HCT116 (cell line): ENCODE data around the gene TXNDC12. TPM values are rescaled to one million over a fixed set of nuclear protein-coding genes. Genes with fewer than 3 reads are reported as not detected.
"Not testable (repeated sequence)": the region's sequence is repeated elsewhere in the genome, so short reads cannot be mapped to it uniquely, and the experiment has no call there.

Source experiments
- ATAC-seq: fragments of 200-7000 bp; cut with Tn5 transposase; 2 replicates; pipeline ENCODE4 v1.9.1; 2020; ENCODE audit warnings: mild to moderate bottlenecking, moderate library complexity
- BruUV-seq: library from RNA; stranded (reverse); fragments of 400-500 nt; replicated peaks from 2 replicates; lab custom pipeline; 2021; lab: Mats Ljungman, UMichigan
- CTCF ChIA-PET: fragments of 300-600 bp; sonication (Branson Sonifier 250); formaldehyde crosslinking; loops from one replicate; lab custom pipeline; 2021; ENCODE audit warnings: antibody characterized with exemption; lab: Charles Lee
- POLR2A ChIA-PET: fragments of 300-600, 350-600 bp; sonication (Branson Sonifier 250); formaldehyde crosslinking; loops from one replicate; lab custom pipeline; 2021; ENCODE audit warnings: antibody characterized with exemption; lab: Charles Lee
- RAD21 ChIA-PET, 2 experiments: fragments of 300-600 bp; sonication (Branson Sonifier 250); formaldehyde crosslinking; loops; one replicate each; lab custom pipeline; 2023; ENCODE audit warnings: low total read pairs in 2 of 2; ENCODE audit not compliant: uncharacterized antibody in 2 of 2, unreplicated experiment in 2 of 2, low non-redundant PET in 1 of 2; lab: Charles Lee
- DNase-seq: peaks from one replicate; pipeline ENCODE4 v3.0.0-alpha.2; 2010; ENCODE audit warnings: low read depth, low spot score
- H2AFZ ChIP-seq: fragments of 200-600 bp; shearing (Covaris generic), sonication (generic); 2 replicates; pipeline ENCODE4 v1.6.1; 2017; ENCODE audit warnings: low read depth, mixed run types, mixed read lengths, antibody characterized with exemption, low read length; ENCODE audit not compliant: poor library complexity, severe bottlenecking
- H3K27ac ChIP-seq: 2 replicates; pipeline ENCODE4 v1.5.1; 2012; ENCODE audit warnings: low read depth, low read length
- H3K27me3 ChIP-seq: fragments of 200-600 bp; sonication (generic); 2 replicates; pipeline ENCODE4 v1.6.1; 2016; ENCODE audit warnings: mixed run types, low read length, mixed read lengths; ENCODE audit not compliant: insufficient read depth
- H3K36me3 ChIP-seq, 2 experiments: fragments of 200-500 bp in 1 of 2; fragments of 200-600 bp in 1 of 2; sonication (Bioruptor generic) in 1 of 2; sonication (generic) in 1 of 2; 2 replicates each; pipeline versions ENCODE4 v1.5.1 to v1.6.1; 2014 to 2016; ENCODE audit warnings: low read length in 2 of 2, inconsistent platforms in 1 of 2, mixed read lengths in 1 of 2, mixed run types in 1 of 2; ENCODE audit not compliant: insufficient read depth in 2 of 2, control insufficient read depth in 1 of 2
- H3K4me1 ChIP-seq, 2 experiments: fragments of 200-600 bp in 1 of 2; sonication (generic) in 1 of 2; 2 replicates each; pipeline versions ENCODE4 v1.5.1 to v1.6.1; 2012 to 2017; ENCODE audit warnings: low read length in 2 of 2, inconsistent platforms in 1 of 2, mild to moderate bottlenecking in 1 of 2, mixed read lengths in 1 of 2, mixed run types in 1 of 2, moderate library complexity in 1 of 2; ENCODE audit not compliant: insufficient read depth in 2 of 2, control insufficient read depth in 1 of 2
- H3K4me2 ChIP-seq: fragments of 200-600 bp; sonication (generic); 2 replicates; pipeline ENCODE4 v1.6.1; 2017; ENCODE audit warnings: mixed run types, low read length, mixed read lengths
- H3K4me3 ChIP-seq, 2 experiments: fragments of 200-600 bp in 1 of 2; sonication (generic) in 1 of 2; replicated peaks in 1 of 2; 2 replicates each; pipeline ENCODE4 v1.5.1; 2011 to 2016; ENCODE audit warnings: low read length in 2 of 2, control low read depth in 1 of 2, low read depth in 1 of 2, mild to moderate bottlenecking in 1 of 2, mixed read lengths in 1 of 2, mixed run types in 1 of 2
- H3K79me2 ChIP-seq: fragments of 200-600 bp; sonication (generic); 2 replicates; pipeline ENCODE4 v1.6.1; 2017; ENCODE audit warnings: mild to moderate bottlenecking, mixed run types, low read length, moderate library complexity, mixed read lengths; ENCODE audit not compliant: insufficient read depth
- H3K9ac ChIP-seq: fragments of 200-600 bp; sonication (generic); 2 replicates; pipeline ENCODE4 v1.6.1; 2016; ENCODE audit warnings: low read length, mixed read lengths
- H3K9me2 ChIP-seq: fragments of 200-600 bp; sonication (generic), shearing (Covaris generic); 2 replicates; pipeline ENCODE4 v1.6.1; 2017; ENCODE audit warnings: mixed run types, mild to moderate bottlenecking, moderate library complexity; ENCODE audit not compliant: insufficient read depth
- H3K9me3 ChIP-seq, 2 experiments: fragments of 200-500 bp in 1 of 2; fragments of 200-600 bp in 1 of 2; sonication (Bioruptor generic) in 1 of 2; sonication (generic) in 1 of 2; 2 replicates each; pipeline ENCODE4 v1.6.1; 2014 to 2017; ENCODE audit warnings: low read length in 2 of 2, mixed read lengths in 2 of 2, inconsistent platforms in 1 of 2, low read depth in 1 of 2, mild to moderate bottlenecking in 1 of 2, mixed run types in 1 of 2, moderate library complexity in 1 of 2; ENCODE audit not compliant: control insufficient read depth in 1 of 2, insufficient read depth in 1 of 2
- H4K20me1 ChIP-seq: fragments of 200-600 bp; sonication (generic), shearing (Covaris generic); 2 replicates; pipeline ENCODE4 v1.6.1; 2017; ENCODE audit warnings: mixed run types, mild to moderate bottlenecking, moderate library complexity; ENCODE audit not compliant: insufficient read depth
- CBX3 ChIP-seq: IDR thresholded peaks from 2 replicates; pipeline ENCODE4 v1.6.1; 2012; ENCODE audit warnings: low read depth
- EGR1 ChIP-seq: IDR thresholded peaks from 2 replicates; pipeline ENCODE4 v1.6.1; 2012; ENCODE audit warnings: low read depth
- POLR2A ChIP-seq: IDR thresholded peaks from 2 replicates; pipeline ENCODE4 v1.7.0; 2011; ENCODE audit warnings: borderline replicate concordance; ENCODE audit not compliant: insufficient read depth, insufficient read length; ENCODE audit errors: extremely low read depth
- intact Hi-C: fragments of 100-400 bp; cut with micrococcal nuclease; formaldehyde crosslinking; loops from 2 replicates; pipeline ENCODE4 v1.10.0; 2022
- total RNA-seq: library from RNA; stranded (reverse); gene quantifications from one replicate; pipeline ENCODE4 v1.2.1, GENCODE V29; 2021; ENCODE audit not compliant: unreplicated experiment

Gene TXNDC12
- total RNA-seq, 1 experiment from 2014 or later: 82.8 TPM

GRCh38 chr1:52094300-52094699, 39.3 kb upstream of the TXNDC12 start:
- DNase-seq, H3K9ac ChIP-seq, H3K27me3 ChIP-seq, H3K4me1 ChIP-seq, H3K27ac ChIP-seq, CTCF ChIA-PET, H4K20me1 ChIP-seq, ATAC-seq, H3K9me2 ChIP-seq, H3K9me3 ChIP-seq, H3K79me2 ChIP-seq, H3K4me3 ChIP-seq, intact Hi-C loops, H2AFZ ChIP-seq, BruUV-seq, H3K4me2 ChIP-seq, RAD21 ChIA-PET, POLR2A ChIA-PET: not testable (repeated sequence)
- H3K36me3 ChIP-seq: peaks cover 6 to 15% of the 10 kb centered on the region in 2 experiments; a peak in 3 of 4 replicates

- H3K9me3 ChIP-seq, H4K20me1 ChIP-seq, DNase-seq, H3K4me3 ChIP-seq, H3K4me1 ChIP-seq, intact Hi-C loops, H3K4me2 ChIP-seq, H3K9ac ChIP-seq, ATAC-seq, BruUV-seq, RAD21 ChIA-PET, CTCF ChIA-PET, H3K79me2 ChIP-seq, H3K9me2 ChIP-seq, H3K27me3 ChIP-seq, H3K27ac ChIP-seq, POLR2A ChIA-PET, H2AFZ ChIP-seq: not testable (repeated sequence)
- peaks cover 15% of the 10 kb centered on the region in 2 experiments; a peak in 3 of 4 replicates for H3K36me3 ChIP-seq
Observed at GRCh38 chr1:52087892-52088291, 32.9 kb upstream of the TXNDC12 start.

DNA sequence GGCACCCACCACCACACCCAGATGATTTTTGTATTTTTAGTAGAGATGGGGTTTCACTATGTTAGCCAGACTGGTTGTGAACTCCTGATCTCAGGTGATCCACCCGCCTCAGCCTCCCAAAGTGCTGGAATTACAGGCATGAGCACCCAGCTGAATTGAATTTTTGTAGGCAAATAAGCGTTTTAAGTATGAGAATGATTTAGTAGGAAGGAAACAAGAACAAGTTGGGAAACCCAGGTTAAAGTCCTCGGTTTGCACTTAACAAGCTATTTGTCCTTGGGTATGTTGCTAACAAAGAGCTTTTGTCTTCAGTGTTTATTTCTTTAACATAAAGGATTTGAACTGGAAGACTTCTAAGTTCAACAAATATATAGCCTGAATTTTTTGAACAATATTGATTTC, 25.0 kb upstream of the TXNDC12 start:
- TF ChIP-seq CBX3 (no peak), POLR2A (no peak), EGR1 (no peak)
- no peaks in the 10 kb centered on the region for H3K9me3 ChIP-seq
- no peak overlapping the region for H3K4me2 ChIP-seq
- ATAC-seq (no peak), DNase-seq (no peak)
- H4K20me1 ChIP-seq: 0 out of 2 replicates have a peak, but pooled peaks cover 2% of the 10 kb centered on the region
- BruUV-seq: no TSS peak
- ChIA-PET POLR2A (interaction anchor here (0.7 kb wide), 1 partner anchor 19 kb away, joined by 3 read pairs; no protein-coding TSS in a partner anchor), CTCF (no interaction called here), RAD21 (interaction anchor here in 1 of 2 experiments (0.6 to 0.9 kb wide), 2 partner anchors 289 to 473 kb away, joined by 3 to 5 read pairs; partner anchors contain the start of gene TUT4)
- intact Hi-C loops: no loop called here
- no peak overlapping the region for H2AFZ ChIP-seq
- H3K27ac ChIP-seq: no peak overlapping the region
- no peak overlapping the region for H3K4me3 ChIP-seq
- H3K9me2 ChIP-seq: no peaks in the 10 kb centered on the region
- H3K36me3 ChIP-seq: peaks cover 6 to 16% of the 10 kb centered on the region in 2 experiments; a peak in 3 of 4 replicates
- no peak overlapping the region for H3K9ac ChIP-seq
- H3K4me1 ChIP-seq: peaks cover 0 to 5% of the 10 kb centered on the region in 2 experiments; a peak in 1 of 4 replicates
- peaks cover 64% of the 10 kb centered on the region for H3K79me2 ChIP-seq
- no peaks in the 10 kb centered on the region for H3K27me3 ChIP-seq

GRCh38 chr1:52077277-52077676, 22.3 kb upstream of the TXNDC12 start:
- H3K9me2 ChIP-seq, H3K27me3 ChIP-seq, H3K4me3 ChIP-seq, H3K4me1 ChIP-seq, POLR2A ChIA-PET, BruUV-seq, H3K4me2 ChIP-seq, intact Hi-C loops, H4K20me1 ChIP-seq, H3K9me3 ChIP-seq, DNase-seq, ATAC-seq, H2AFZ ChIP-seq, RAD21 ChIA-PET, CTCF ChIA-PET, H3K9ac ChIP-seq, H3K27ac ChIP-seq: not testable (repeated sequence)
- Histone ChIP-seq H3K79me2 (peaks cover 66% of the 10 kb centered on the region), H3K36me3 (peaks cover 8 to 16% of the 10 kb centered on the region in 2 experiments; a peak in 3 of 4 replicates)
